KBM-7 (cell line): ENCODE measurements around the gene HRH1.
"Not testable (repeated sequence)": the region's sequence is repeated elsewhere in the genome, so short reads cannot be mapped to it uniquely, and the experiment has no call there.

Experiments used
- DNase-seq: peaks from one replicate; pipeline ENCODE4 v3.0.0-alpha.2; 2015
- in situ Hi-C: fragments of 300-500 bp; cut with MboI; formaldehyde crosslinking; loops from 2 replicates; pipeline ENCODE4 v1.14.3; 2020; ENCODE audit warnings: low sequenced_read_pairs, low pct_unique_long_range_greater_than_20kb, mixed read lengths

The HRH1 gene

DNA sequence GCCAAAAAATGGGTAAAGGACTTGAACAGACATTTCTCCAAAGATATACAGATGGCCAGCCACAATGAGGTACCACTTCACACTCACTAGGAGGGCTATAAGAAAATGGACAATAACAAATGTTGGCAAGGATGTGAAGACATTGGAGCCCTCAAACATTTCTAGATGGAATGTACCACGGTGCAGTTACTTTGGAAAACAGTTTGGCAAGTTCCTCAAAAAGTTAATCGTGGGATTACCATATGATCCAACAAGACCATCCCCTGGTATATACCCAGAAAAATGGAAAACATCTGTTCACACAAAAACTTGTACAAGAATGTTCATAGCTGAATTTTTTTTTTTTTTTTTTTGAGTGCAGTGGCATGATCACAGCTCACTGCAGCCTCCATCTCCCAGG is 15.9 kb upstream of the HRH1 start:
- DNase-seq = no peak
- in situ Hi-C loops = no loop called here

GRCh38 chr3:11140030-11140712 is 14.1 kb upstream of the HRH1 start:
- DNase-seq = peak; percentile 97
- in situ Hi-C loops = no loop called here

GRCh38 chr3:11140713-11141104 is 13.6 kb upstream of the HRH1 start:
- in situ Hi-C loops = no loop called here
- DNase-seq = no peak

GRCh38 chr3:11143476-11143875 is 10.8 kb upstream of the HRH1 start:
- in situ Hi-C loops = no loop called here
- DNase-seq = no peak

GRCh38 chr3:11144996-11145395 is 9.3 kb upstream of the HRH1 start:
- DNase-seq = no peak
- in situ Hi-C loops = no loop called here

DNA sequence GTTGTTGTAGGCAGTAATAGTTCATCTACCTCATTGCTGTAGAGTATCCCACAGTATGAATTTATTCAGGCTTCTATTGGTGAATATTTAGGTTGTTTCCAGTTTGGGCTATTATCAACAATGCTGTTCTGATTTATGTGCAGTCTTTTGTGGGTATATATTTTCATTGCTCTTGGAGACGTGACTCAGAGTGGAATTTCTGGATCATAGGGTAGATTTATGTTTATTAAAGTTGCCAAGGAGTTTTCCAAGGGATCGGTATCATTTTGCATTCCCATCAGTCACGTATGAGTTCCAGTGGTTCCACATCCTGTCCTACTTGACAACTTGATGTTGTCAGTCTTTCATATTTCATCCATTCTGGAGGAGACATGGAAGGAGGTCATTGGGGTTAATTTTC is 8.4 kb upstream of the HRH1 start:
- DNase-seq = no peak
- in situ Hi-C loops = no loop called here

DNA sequence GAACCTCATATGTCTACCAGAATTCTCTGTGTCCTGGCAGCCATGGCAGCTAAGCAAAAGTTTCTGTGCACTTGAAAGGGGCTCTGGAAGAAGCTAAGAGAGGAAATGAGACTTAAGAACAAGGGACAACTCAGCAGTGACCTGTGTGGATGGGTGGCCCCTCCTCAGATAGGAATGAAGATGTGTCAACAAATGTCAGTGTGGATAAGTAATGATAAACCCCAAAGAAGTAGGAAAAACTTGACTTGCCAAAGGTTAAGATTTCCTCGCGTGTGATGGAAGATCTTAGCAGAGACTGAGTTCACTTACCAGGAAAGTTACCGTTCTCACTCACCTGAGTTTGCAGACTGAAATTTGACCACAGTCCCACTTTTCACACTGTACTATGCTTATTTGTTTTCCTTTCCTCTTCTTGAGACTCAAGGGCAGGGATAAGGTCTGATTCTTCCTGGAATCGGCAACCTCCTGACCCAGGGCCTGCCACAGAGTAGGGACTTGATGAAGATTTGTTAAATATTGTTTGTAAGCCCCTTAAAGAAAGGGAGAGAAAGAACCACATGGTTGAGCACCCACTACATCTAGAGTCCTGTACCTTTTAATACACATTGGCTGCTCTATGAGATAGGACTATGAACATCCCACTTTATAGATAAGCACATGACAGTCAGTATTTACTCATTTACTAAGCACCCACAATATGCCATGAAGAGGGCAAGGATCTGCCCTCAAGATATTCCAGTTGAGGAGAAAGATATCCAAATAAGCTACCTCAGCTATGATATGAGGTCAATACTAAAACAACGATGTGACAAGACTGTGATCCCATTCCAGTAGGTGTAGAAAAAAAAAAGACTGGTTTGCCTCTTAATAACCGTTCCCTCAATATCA is 7.3 kb upstream of the HRH1 start:
- in situ Hi-C loops = no loop called here

GRCh38 chr3:11150256-11150655 is 4.0 kb upstream of the HRH1 start:
- in situ Hi-C loops = no loop called here
- DNase-seq = no peak

More for the DNA sequence above, 7.3 kb upstream of the HRH1 start:
- DNase-seq = no peak

DNA sequence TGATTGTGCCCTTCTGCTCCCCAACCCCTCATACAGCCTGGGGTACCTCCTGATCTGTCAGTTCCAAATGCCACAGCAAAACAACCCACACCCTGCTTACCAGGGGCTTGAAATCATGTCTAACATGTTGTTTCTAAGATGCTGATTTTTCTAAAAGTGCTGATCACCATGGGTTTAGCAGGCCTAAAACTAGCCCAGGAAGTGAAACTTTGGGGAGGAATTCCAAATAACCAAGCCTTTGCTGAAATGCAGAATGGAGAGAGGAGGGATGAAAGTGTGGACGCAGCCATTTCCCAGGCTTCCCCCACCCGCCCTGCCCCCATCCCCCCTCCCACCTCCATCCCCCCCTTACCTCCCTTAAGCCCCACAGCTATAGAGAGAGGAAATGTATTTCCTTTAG is 2.0 kb upstream of the HRH1 start:
- in situ Hi-C loops = no loop called here
- no peak for DNase-seq

DNA sequence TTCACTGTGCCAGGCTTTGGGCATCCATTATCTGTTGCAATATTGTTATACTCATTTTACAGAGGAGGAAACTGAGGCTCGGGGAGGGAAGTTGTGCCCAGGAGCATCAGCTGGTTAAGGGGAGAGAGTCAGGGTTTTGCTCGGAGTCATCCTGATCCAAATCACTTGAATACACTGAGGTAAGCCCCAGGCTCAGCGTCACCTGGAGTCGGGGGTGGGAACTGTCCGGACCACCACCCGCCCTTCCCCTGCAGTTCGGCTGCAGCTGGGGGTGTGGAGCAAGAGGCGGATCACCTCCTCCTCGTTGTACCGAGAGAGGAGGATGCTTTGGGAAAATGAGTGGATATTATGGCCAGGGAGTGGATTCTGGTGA is 646 bp downstream of the HRH1 start:
- in situ Hi-C loops = no loop called here
- no peak for DNase-seq

DNA sequence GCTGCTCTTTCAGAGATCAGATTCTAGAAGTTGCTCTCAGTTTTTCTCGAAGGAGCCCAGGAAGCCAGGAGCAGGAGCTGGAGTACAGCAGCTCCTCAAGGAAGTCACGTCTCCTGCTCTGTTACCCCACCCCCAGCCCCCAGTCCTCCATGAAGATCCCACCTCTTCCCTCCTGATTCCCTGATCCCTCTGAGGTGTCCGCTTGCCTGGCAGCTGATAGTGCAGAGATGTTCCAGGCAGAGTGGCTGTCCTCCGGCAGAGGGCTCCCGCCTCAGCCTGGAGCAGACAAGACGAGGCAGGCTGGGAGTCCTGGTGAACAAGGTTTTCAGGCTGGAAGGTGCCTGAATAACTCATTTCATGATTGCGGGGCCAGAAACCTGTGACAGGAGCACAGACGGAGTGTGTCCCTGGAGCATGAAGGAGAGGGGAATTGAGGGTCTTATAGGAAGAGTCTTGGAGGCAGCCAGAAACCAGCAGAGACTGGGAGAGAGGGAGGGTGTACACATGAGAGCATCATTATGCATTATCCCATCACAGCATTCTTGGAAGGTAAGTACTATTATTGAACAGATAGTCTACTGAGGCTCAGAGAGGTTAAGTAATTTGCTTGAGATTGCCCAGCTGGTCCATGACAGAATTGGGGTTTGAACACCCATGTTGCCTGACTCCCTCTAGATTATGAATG is 1.2 kb downstream of the HRH1 start:
- in situ Hi-C loops = no loop called here
- peak; percentile 58 for DNase-seq

DNA sequence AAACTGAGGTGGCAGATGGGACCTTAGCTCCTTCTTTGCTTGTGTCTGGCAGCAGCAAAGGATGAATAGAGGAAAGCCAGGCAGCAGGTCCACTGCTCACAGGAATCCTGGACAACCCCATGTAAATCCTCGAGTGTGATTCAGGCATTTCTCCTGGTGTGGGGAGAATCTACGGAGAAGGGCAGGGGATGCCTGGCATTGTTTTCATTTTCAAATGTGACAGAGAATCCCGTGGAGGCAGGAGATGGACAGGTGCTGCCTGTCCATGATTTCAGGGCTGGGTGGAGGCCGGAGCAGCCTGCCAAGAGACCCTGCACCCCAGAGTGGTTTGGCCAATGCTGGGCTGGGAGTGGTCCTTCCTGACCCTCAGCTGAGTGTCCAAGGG is 1.7 kb downstream of the HRH1 start:
- in situ Hi-C loops = no loop called here
- no peak for DNase-seq

GRCh38 chr3:11157421-11157820 is 3.1 kb downstream of the HRH1 start:
- DNase-seq = no peak
- in situ Hi-C loops = no loop called here

GRCh38 chr3:11159421-11159904 is 5.2 kb downstream of the HRH1 start:
- no peak for DNase-seq
- in situ Hi-C loops = no loop called here

- DNase-seq = no peak
- in situ Hi-C loops = no loop called here
Measured at GRCh38 chr3:11161666-11162065, 7.4 kb downstream of the HRH1 start.

- no peak for DNase-seq
Measured at GRCh38 chr3:11162401-11163345, 8.4 kb downstream of the HRH1 start.

GRCh38 chr3:11164607-11165006 is 10.3 kb downstream of the HRH1 start:
- in situ Hi-C loops = no loop called here
- no peak for DNase-seq

More at GRCh38 chr3:11162401-11163345, 8.4 kb downstream of the HRH1 start:
- in situ Hi-C loops = no loop called here

- in situ Hi-C loops = no loop called here
- no peak for DNase-seq
Measured at GRCh38 chr3:11165476-11165875, 11.2 kb downstream of the HRH1 start.

- in situ Hi-C loops, DNase-seq: not testable (repeated sequence)
Measured at GRCh38 chr3:11166807-11167400, 12.6 kb downstream of the HRH1 start.
